Measurements from ENCODE around the gene TAS1R2. TPM values are rescaled to one million over a fixed set of nuclear protein-coding genes. Genes with fewer than 3 reads are reported as not detected.
A peak's percentile ranks its signal among the peaks of the same experiment; 100 is the strongest.

Gene TAS1R2
- total and polyA plus RNA-seq, 2 of the 13 experiments (the other 11 are each of a cell fraction or from before 2014, with no cell fraction given): not detected

GRCh38 chr1:18898567-18898966, 39.1 kb upstream of the TAS1R2 start:
- peak overlapping the region; percentile 97; the same call in 1 of the 2 replicates for H3K4me2 ChIP-seq (ENCODE audit: low read depth, low read length)
- BruUV-seq (replicated peaks): no TSS peak
- no peak for ATAC-seq
- peaks cover 11 to 19% of the 10 kb centered on the region in 2 experiments; a peak in 4 of 5 replicates for H3K36me3 ChIP-seq (replicated peaks in 1 of 2; ENCODE audit: control insufficient read depth in 1 of 2, insufficient read depth in 2 of 2, low read length in 2 of 2)
- H4K20me1 ChIP-seq (ENCODE audit: insufficient read depth, low read length): peaks cover 32% of the 10 kb centered on the region; the same call in 1 of the 2 replicates
- peaks cover 72% of the 10 kb centered on the region for H3K79me2 ChIP-seq (ENCODE audit: insufficient read depth, low read length)
- WGBS (ENCODE audit: low lambda C conversion rate): 94% methylated on average over 8 of the region's 8 CpGs
- no peak for DNase-seq (ENCODE audit: low spot score)
- intact Hi-C loops (cut with micrococcal nuclease; ENCODE audit: unreplicated experiment) (no loop called here), in situ Hi-C loops (cut with HindIII; ENCODE audit: extremely low pct_ligation_motif_present, low pct_unique_long_range_greater_than_20kb) (no loop called here)
- H3K9me3 ChIP-seq (ENCODE audit: low read length): no peaks in the 10 kb centered on the region
- H3K9ac ChIP-seq (ENCODE audit: insufficient read depth, low read depth, low read length): no peak overlapping the region
- no peak overlapping the region for H3K4me3 ChIP-seq (replicated peaks in 1 of 3; ENCODE audit: insufficient read depth in 1 of 3, low read depth in 2 of 3, low read length in 3 of 3)
- FAIRE-seq: no peak
- CTCF ChIA-PET (ENCODE audit: low intra/inter-chr PET ratio, low total read pairs): no interaction called here
- POLR2A ChIA-PET: no interaction called here
- no peaks in the 10 kb centered on the region for H3K27me3 ChIP-seq (ENCODE audit: control insufficient read depth in 1 of 2, insufficient read depth in 2 of 2, low read length in 2 of 2)
- peaks cover 81% of the 10 kb centered on the region for H3K4me1 ChIP-seq (ENCODE audit: insufficient read depth, low read length)
- no peak overlapping the region for H3K27ac ChIP-seq (ENCODE audit: extremely low read length, insufficient read depth, low read length)
- no peak overlapping the region for H2AFZ ChIP-seq (ENCODE audit: low read length)
- TF ChIP-seq ELK4 (CRISPR knock-in tag; IDR thresholded peaks at IDR 0.05; ENCODE audit: borderline replicate concordance) (no peak), ARID5B (CRISPR knock-in tag; IDR thresholded peaks at IDR 0.05) (no peak), ZNF460 (CRISPR knock-in tag; IDR thresholded peaks at IDR 0.05; ENCODE audit: borderline replicate concordance) (no peak), MTF2 (CRISPR knock-in tag; IDR thresholded peaks at IDR 0.05; ENCODE audit: borderline replicate concordance) (no peak), RBFOX2 (IDR thresholded peaks at IDR 0.05; ENCODE audit: low read depth, low read length) (peak; percentile 1; the same call in 1 of the 2 replicates), ZNF780A (CRISPR knock-in tag; IDR thresholded peaks at IDR 0.05) (no peak), SMARCE1 (IDR thresholded peaks at IDR 0.05; ENCODE audit: borderline replicate concordance) (no peak), ZNF768 (CRISPR knock-in tag; IDR thresholded peaks at IDR 0.05) (peak; percentile 94)

Measured in HepG2 (cell line).